ENCODE results near the gene SMPD1.

Gene SMPD1

GRCh38 chr11:6403539-6403938 is 13.3 kb downstream of the SMPD1 start:
- TF ChIP-seq, protein P1, sequence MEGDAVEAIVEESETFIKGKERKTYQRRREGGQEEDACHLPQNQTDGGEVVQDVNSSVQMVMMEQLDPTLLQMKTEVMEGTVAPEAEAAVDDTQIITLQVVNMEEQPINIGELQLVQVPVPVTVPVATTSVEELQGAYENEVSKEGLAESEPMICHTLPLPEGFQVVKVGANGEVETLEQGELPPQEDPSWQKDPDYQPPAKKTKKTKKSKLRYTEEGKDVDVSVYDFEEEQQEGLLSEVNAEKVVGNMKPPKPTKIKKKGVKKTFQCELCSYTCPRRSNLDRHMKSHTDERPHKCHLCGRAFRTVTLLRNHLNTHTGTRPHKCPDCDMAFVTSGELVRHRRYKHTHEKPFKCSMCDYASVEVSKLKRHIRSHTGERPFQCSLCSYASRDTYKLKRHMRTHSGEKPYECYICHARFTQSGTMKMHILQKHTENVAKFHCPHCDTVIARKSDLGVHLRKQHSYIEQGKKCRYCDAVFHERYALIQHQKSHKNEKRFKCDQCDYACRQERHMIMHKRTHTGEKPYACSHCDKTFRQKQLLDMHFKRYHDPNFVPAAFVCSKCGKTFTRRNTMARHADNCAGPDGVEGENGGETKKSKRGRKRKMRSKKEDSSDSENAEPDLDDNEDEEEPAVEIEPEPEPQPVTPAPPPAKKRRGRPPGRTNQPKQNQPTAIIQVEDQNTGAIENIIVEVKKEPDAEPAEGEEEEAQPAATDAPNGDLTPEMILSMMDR (IDR thresholded peaks at IDR 0.05) = no peak
- Histone ChIP-seq H3K9me3 (no peaks in the 10 kb centered on the region), H3K4me3 (no peak overlapping the region), H3K36me3 (peaks cover 23 to 59% (median 34%) of the 10 kb centered on the region in 3 donors), H3K27ac (no peak overlapping the region), H3K27me3 (no peaks in the 10 kb centered on the region), H3K4me1 (peaks cover 0 to 11% (median 3%) of the 10 kb centered on the region in 4 donors)
- intact Hi-C loops (cut with DNase I; ENCODE audit: low total_unique reads) = no loop called here
- DNase-seq = no peak

DNA sequence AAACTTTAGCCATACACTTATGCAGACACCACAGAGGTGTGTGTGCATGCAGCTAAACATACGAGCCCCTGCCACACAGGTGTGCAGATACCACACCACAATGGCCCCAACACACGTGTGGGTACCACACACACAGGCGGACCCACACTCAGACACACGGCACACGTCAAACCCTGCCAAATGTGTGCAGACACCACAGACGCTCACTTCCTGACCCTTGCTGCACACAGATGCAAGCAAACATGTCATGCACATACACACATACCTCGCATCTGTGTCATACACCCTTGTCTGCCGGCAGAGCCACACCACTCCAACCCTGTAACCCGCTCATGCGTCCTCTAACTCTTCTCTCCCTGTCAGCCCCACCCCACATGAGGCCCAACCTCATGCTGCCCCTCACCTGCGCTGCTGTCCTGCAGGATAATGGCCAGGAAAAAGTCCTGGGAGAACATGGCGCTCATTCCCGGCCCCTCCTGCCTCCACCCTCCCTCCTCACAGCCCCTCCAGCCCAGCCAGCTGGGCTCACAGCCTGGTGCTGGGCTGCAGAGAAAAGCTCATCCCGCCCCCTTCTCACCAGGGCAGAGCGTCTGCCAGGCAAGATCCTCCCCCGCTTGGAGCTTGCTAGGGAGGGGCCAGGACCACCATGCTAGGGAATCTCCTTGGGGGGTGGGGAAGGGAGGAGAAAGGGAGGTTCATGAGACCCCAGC is 14.2 kb downstream of the SMPD1 start:
- no peak for DNase-seq
- no peak overlapping the region for H3K4me3 ChIP-seq
- no peak overlapping the region for H3K27ac ChIP-seq
- peaks cover 24 to 59% (median 34%) of the 10 kb centered on the region in 3 donors for H3K36me3 ChIP-seq
- H3K9me3 ChIP-seq = no peaks in the 10 kb centered on the region
- H3K27me3 ChIP-seq = no peaks in the 10 kb centered on the region
- TF ChIP-seq, protein P1 (IDR thresholded peaks at IDR 0.05) = no peak
- intact Hi-C loops (cut with DNase I; ENCODE audit: low total_unique reads) = no loop called here
- peaks cover 0 to 11% (median 3%) of the 10 kb centered on the region in 4 donors for H3K4me1 ChIP-seq

GRCh38 chr11:6405052-6405667 is 14.9 kb downstream of the SMPD1 start:
- TF ChIP-seq, protein P1 (IDR thresholded peaks at IDR 0.05) = no peak
- Histone ChIP-seq H3K9me3 (no peaks in the 10 kb centered on the region), H3K36me3 (peaks cover 30 to 59% (median 33%) of the 10 kb centered on the region in 3 donors), H3K4me3 (no peak overlapping the region), H3K27ac (no peak overlapping the region), H3K27me3 (no peaks in the 10 kb centered on the region), H3K4me1 (peaks cover 0 to 11% (median 3%) of the 10 kb centered on the region in 4 donors)
- DNase-seq = no peak
- intact Hi-C loops (cut with DNase I; ENCODE audit: low total_unique reads) = no loop called here

DNA sequence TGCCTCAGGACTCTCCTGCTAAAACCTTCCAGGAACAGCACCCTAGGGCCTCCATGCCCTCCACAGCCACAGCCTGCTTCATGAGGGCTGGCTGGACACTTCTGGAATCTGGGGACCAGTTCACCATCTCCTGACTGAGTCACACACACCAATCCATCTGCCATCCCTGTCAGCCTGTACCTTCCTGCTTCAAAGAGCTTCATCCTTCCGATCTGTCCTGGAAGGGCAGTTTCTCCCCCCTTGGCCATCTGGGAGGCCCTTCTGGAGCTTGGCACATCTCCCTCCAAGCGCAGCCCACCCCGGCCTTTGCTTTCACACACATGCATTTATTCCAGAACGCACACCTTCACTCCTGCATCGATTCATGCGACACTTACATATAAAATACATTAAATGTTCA is 15.6 kb downstream of the SMPD1 start:
- peaks cover 0 to 11% (median 3%) of the 10 kb centered on the region in 4 donors for H3K4me1 ChIP-seq
- no peak overlapping the region for H3K27ac ChIP-seq
- H3K4me3 ChIP-seq = no peak overlapping the region
- intact Hi-C loops (cut with DNase I; ENCODE audit: low total_unique reads) = no loop called here
- DNase-seq = no peak
- H3K27me3 ChIP-seq = no peaks in the 10 kb centered on the region
- H3K9me3 ChIP-seq = no peaks in the 10 kb centered on the region
- H3K36me3 ChIP-seq = peaks cover 27 to 59% (median 33%) of the 10 kb centered on the region in 3 donors
- TF ChIP-seq, protein P1 (IDR thresholded peaks at IDR 0.05) = no peak

- no peak overlapping the region for H3K4me3 ChIP-seq
- no peaks in the 10 kb centered on the region for H3K9me3 ChIP-seq
- no peak for DNase-seq
- no peak overlapping the region for H3K27ac ChIP-seq
- no peaks in the 10 kb centered on the region for H3K27me3 ChIP-seq
- peaks cover 0 to 11% (median 3%) of the 10 kb centered on the region in 4 donors for H3K4me1 ChIP-seq
- TF ChIP-seq, protein P1 (IDR thresholded peaks at IDR 0.05) = no peak
- peaks cover 22 to 59% (median 33%) of the 10 kb centered on the region in 3 donors for H3K36me3 ChIP-seq
- intact Hi-C loops (cut with DNase I; ENCODE audit: low total_unique reads) = no loop called here
Observed at GRCh38 chr11:6406370-6406769, 16.1 kb downstream of the SMPD1 start.

Data from tibial artery (tissue), 4 donors.